HCT116 (cell line): ENCODE measurements around the gene DIO1. TPM values are rescaled to one million over a fixed set of nuclear protein-coding genes. Genes with fewer than 3 reads are reported as not detected.

ENCODE experiments used
- ATAC-seq: fragments of 200-7000 bp; cut with Tn5 transposase; 2 replicates; pipeline ENCODE4 v1.9.1; 2020; ENCODE audit warnings: mild to moderate bottlenecking, moderate library complexity
- BruUV-seq: library from RNA; stranded (reverse); fragments of 400-500 nt; replicated peaks from 2 replicates; lab custom pipeline; 2021; lab: Mats Ljungman, UMichigan
- CTCF ChIA-PET: fragments of 300-600 bp; sonication (Branson Sonifier 250); formaldehyde crosslinking; loops from one replicate; lab custom pipeline; 2021; ENCODE audit warnings: antibody characterized with exemption; lab: Charles Lee
- POLR2A ChIA-PET: fragments of 300-600, 350-600 bp; sonication (Branson Sonifier 250); formaldehyde crosslinking; loops from one replicate; lab custom pipeline; 2021; ENCODE audit warnings: antibody characterized with exemption; lab: Charles Lee
- RAD21 ChIA-PET, 2 experiments: fragments of 300-600 bp; sonication (Branson Sonifier 250); formaldehyde crosslinking; loops; one replicate each; lab custom pipeline; 2023; ENCODE audit warnings: low total read pairs in 2 of 2; ENCODE audit not compliant: uncharacterized antibody in 2 of 2, unreplicated experiment in 2 of 2, low non-redundant PET in 1 of 2; lab: Charles Lee
- DNase-seq: peaks from one replicate; pipeline ENCODE4 v3.0.0-alpha.2; 2010; ENCODE audit warnings: low read depth, low spot score
- H2AFZ ChIP-seq: fragments of 200-600 bp; shearing (Covaris generic), sonication (generic); 2 replicates; pipeline ENCODE4 v1.6.1; 2017; ENCODE audit warnings: low read depth, mixed run types, mixed read lengths, antibody characterized with exemption, low read length; ENCODE audit not compliant: poor library complexity, severe bottlenecking
- H3K27ac ChIP-seq: 2 replicates; pipeline ENCODE4 v1.5.1; 2012; ENCODE audit warnings: low read depth, low read length
- H3K27me3 ChIP-seq: fragments of 200-600 bp; sonication (generic); 2 replicates; pipeline ENCODE4 v1.6.1; 2016; ENCODE audit warnings: mixed run types, low read length, mixed read lengths; ENCODE audit not compliant: insufficient read depth
- H3K36me3 ChIP-seq, 2 experiments: fragments of 200-500 bp in 1 of 2; fragments of 200-600 bp in 1 of 2; sonication (Bioruptor generic) in 1 of 2; sonication (generic) in 1 of 2; 2 replicates each; pipeline versions ENCODE4 v1.5.1 to v1.6.1; 2014 to 2016; ENCODE audit warnings: low read length in 2 of 2, inconsistent platforms in 1 of 2, mixed read lengths in 1 of 2, mixed run types in 1 of 2; ENCODE audit not compliant: insufficient read depth in 2 of 2, control insufficient read depth in 1 of 2
- H3K4me1 ChIP-seq, 2 experiments: fragments of 200-600 bp in 1 of 2; sonication (generic) in 1 of 2; 2 replicates each; pipeline versions ENCODE4 v1.5.1 to v1.6.1; 2012 to 2017; ENCODE audit warnings: low read length in 2 of 2, inconsistent platforms in 1 of 2, mild to moderate bottlenecking in 1 of 2, mixed read lengths in 1 of 2, mixed run types in 1 of 2, moderate library complexity in 1 of 2; ENCODE audit not compliant: insufficient read depth in 2 of 2, control insufficient read depth in 1 of 2
- H3K4me2 ChIP-seq: fragments of 200-600 bp; sonication (generic); 2 replicates; pipeline ENCODE4 v1.6.1; 2017; ENCODE audit warnings: mixed run types, low read length, mixed read lengths
- H3K4me3 ChIP-seq, 2 experiments: fragments of 200-600 bp in 1 of 2; sonication (generic) in 1 of 2; replicated peaks in 1 of 2; 2 replicates each; pipeline ENCODE4 v1.5.1; 2011 to 2016; ENCODE audit warnings: low read length in 2 of 2, control low read depth in 1 of 2, low read depth in 1 of 2, mild to moderate bottlenecking in 1 of 2, mixed read lengths in 1 of 2, mixed run types in 1 of 2
- H3K79me2 ChIP-seq: fragments of 200-600 bp; sonication (generic); 2 replicates; pipeline ENCODE4 v1.6.1; 2017; ENCODE audit warnings: mild to moderate bottlenecking, mixed run types, low read length, moderate library complexity, mixed read lengths; ENCODE audit not compliant: insufficient read depth
- H3K9ac ChIP-seq: fragments of 200-600 bp; sonication (generic); 2 replicates; pipeline ENCODE4 v1.6.1; 2016; ENCODE audit warnings: low read length, mixed read lengths
- H3K9me2 ChIP-seq: fragments of 200-600 bp; sonication (generic), shearing (Covaris generic); 2 replicates; pipeline ENCODE4 v1.6.1; 2017; ENCODE audit warnings: mixed run types, mild to moderate bottlenecking, moderate library complexity; ENCODE audit not compliant: insufficient read depth
- H3K9me3 ChIP-seq, 2 experiments: fragments of 200-500 bp in 1 of 2; fragments of 200-600 bp in 1 of 2; sonication (Bioruptor generic) in 1 of 2; sonication (generic) in 1 of 2; 2 replicates each; pipeline ENCODE4 v1.6.1; 2014 to 2017; ENCODE audit warnings: low read length in 2 of 2, mixed read lengths in 2 of 2, inconsistent platforms in 1 of 2, low read depth in 1 of 2, mild to moderate bottlenecking in 1 of 2, mixed run types in 1 of 2, moderate library complexity in 1 of 2; ENCODE audit not compliant: control insufficient read depth in 1 of 2, insufficient read depth in 1 of 2
- H4K20me1 ChIP-seq: fragments of 200-600 bp; sonication (generic), shearing (Covaris generic); 2 replicates; pipeline ENCODE4 v1.6.1; 2017; ENCODE audit warnings: mixed run types, mild to moderate bottlenecking, moderate library complexity; ENCODE audit not compliant: insufficient read depth
- CBX3 ChIP-seq: IDR thresholded peaks from 2 replicates; pipeline ENCODE4 v1.6.1; 2012; ENCODE audit warnings: low read depth
- EZH2 ChIP-seq: fragments of 200-600 bp; sonication (generic); IDR thresholded peaks from 2 replicates; pipeline ENCODE4 v1.6.1; 2017; ENCODE audit warnings: antibody characterized with exemption, mixed run types
- EZH2phosphoT487 ChIP-seq: fragments of 200-600 bp; IDR thresholded peaks from 2 replicates; pipeline ENCODE4 v1.6.1; 2018; ENCODE audit warnings: antibody characterized with exemption, borderline replicate concordance
- FOSL1 ChIP-seq: IDR thresholded peaks from 2 replicates; pipeline ENCODE4 v1.6.1; 2012; ENCODE audit warnings: low read depth
- POLR2AphosphoS5 ChIP-seq: IDR thresholded peaks from 2 replicates; pipeline ENCODE4 v1.6.1; 2011; ENCODE audit warnings: mild to moderate bottlenecking, low read depth, low read length, moderate library complexity
- SP1 ChIP-seq: IDR thresholded peaks from 2 replicates; pipeline ENCODE4 v1.6.1; 2012; ENCODE audit warnings: low read depth
- SRF ChIP-seq: IDR thresholded peaks from 2 replicates; pipeline ENCODE4 v1.6.1; 2012; ENCODE audit warnings: low read depth
- TCF7L2 ChIP-seq: IDR thresholded peaks from 2 replicates; pipeline ENCODE4 v1.7.0; 2011; ENCODE audit warnings: borderline replicate concordance, inconsistent platforms; ENCODE audit not compliant: insufficient read depth, insufficient read length; ENCODE audit errors: extremely low read depth
- ZFX ChIP-seq: fragments of 450-650 bp; IDR thresholded peaks from 2 replicates; pipeline ENCODE4 v1.6.1; 2017
- ZNF274 ChIP-seq: fragments of 200-500 bp; sonication (Bioruptor generic); IDR thresholded peaks from 2 replicates; pipeline ENCODE4 v1.6.1; 2014; ENCODE audit warnings: mild to moderate bottlenecking, low read depth, low read length, inconsistent platforms
- intact Hi-C: fragments of 100-400 bp; cut with micrococcal nuclease; formaldehyde crosslinking; loops from 2 replicates; pipeline ENCODE4 v1.10.0; 2022
- total RNA-seq: library from RNA; stranded (reverse); gene quantifications from one replicate; pipeline ENCODE4 v1.2.1, GENCODE V29; 2021; ENCODE audit not compliant: unreplicated experiment
- TF ChIP-seq, protein P1 (sequence below): IDR thresholded peaks from 2 replicates; pipeline ENCODE4 v1.6.1; 2012
- TF ChIP-seq, protein P2 (sequence below): IDR thresholded peaks from 2 replicates; pipeline ENCODE4 v1.6.1; 2012; ENCODE audit warnings: low read depth
- TF ChIP-seq, protein P3 (sequence below), 3 experiments: fragments of 200-600 bp in 1 of 3; sonication (generic) in 1 of 3; IDR thresholded peaks in 2 of 3; conservative IDR thresholded peaks in 1 of 3; 2 replicates each; pipeline ENCODE4 v1.5.1; 2012 to 2017; ENCODE audit warnings: low read depth in 2 of 3, low read length in 2 of 3, antibody characterized with exemption in 1 of 3, borderline replicate concordance in 1 of 3, control low read depth in 1 of 3, mild to moderate bottlenecking in 1 of 3, mixed read lengths in 1 of 3, mixed run types in 1 of 3, moderate library complexity in 1 of 3; ENCODE audit not compliant: insufficient read depth in 1 of 3

Gene DIO1
- total RNA-seq, 1 experiment from 2014 or later = not detected

DNA sequence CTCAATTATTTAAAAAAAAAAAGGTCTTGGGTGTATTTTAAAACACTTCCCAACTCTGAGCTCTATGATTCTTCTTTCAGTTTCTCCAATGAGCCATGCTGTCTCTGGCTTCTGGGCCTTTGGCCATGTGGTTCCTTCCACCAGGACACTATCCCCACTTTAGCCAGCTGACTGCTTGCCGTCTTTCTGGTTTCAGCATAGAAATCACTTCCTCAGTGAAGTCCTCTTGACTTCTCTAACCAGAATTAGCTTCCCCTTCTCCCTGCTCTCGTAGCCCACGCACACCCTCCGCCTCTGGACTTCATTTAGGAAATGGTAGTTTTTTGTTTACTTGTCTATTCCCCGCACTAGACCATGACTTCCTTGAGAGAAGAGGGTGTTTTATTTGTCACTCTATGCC lies 1.1 kb upstream of the DIO1 start:
- Histone ChIP-seq H3K27ac (no peak overlapping the region), H2AFZ (no peak overlapping the region), H3K9me2 (no peaks in the 10 kb centered on the region), H3K4me3 (no peak overlapping the region), H3K36me3 (no peaks in the 10 kb centered on the region), H4K20me1 (no peaks in the 10 kb centered on the region), H3K9ac (no peak overlapping the region), H3K27me3 (no peaks in the 10 kb centered on the region), H3K79me2 (no peaks in the 10 kb centered on the region), H3K4me2 (no peak overlapping the region), H3K4me1 (peaks cover 8 to 31% of the 10 kb centered on the region in 2 experiments)
- DNase-seq (no peak), ATAC-seq (no peak)
- POLR2A ChIA-PET = no interaction called here
- intact Hi-C loops = no loop called here
- TF ChIP-seq, protein P1, sequence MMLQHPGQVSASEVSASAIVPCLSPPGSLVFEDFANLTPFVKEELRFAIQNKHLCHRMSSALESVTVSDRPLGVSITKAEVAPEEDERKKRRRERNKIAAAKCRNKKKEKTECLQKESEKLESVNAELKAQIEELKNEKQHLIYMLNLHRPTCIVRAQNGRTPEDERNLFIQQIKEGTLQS = no peak
- TF ChIP-seq SP1 = no peak
- TF ChIP-seq, all 23 proteins: peak for 0
- BruUV-seq = no TSS peak
- H3K9me3 ChIP-seq = no peaks in the 10 kb centered on the region
- ChIA-PET CTCF (interaction anchor here (1.3 kb wide), 1 partner anchor 66 kb away, joined by 4 read pairs; no protein-coding TSS in a partner anchor), RAD21 (no interaction called here)

DNA sequence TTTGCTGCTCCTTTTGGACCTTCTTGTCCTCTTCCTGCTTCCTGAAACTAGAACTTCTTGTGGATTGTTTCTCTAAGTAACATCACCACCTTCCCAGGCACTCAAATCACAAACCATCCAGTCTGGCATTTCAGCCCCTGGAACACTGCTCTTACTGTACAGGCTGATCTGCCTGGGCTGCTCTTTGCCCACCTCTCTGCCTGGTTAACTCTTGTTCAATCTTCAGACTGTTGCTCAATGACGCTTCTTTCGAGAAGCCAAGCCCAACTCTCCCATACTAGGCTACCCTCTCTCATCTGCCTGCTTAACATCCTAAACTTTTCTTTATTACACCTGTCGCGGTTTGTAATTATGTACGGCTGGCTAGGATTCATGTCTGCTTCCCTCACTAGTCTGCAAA lies 657 bp downstream of the DIO1 start:
- DNase-seq (no peak), ATAC-seq (no peak)
- Histone ChIP-seq H3K4me3 (no peak overlapping the region), H3K9me3 (no peaks in the 10 kb centered on the region), H3K4me1 (peaks cover 5 to 24% of the 10 kb centered on the region in 2 experiments), H4K20me1 (no peaks in the 10 kb centered on the region), H3K9ac (no peak overlapping the region), H3K36me3 (no peaks in the 10 kb centered on the region), H2AFZ (no peak overlapping the region), H3K27me3 (no peaks in the 10 kb centered on the region), H3K27ac (no peak overlapping the region), H3K9me2 (no peaks in the 10 kb centered on the region), H3K4me2 (no peak overlapping the region), H3K79me2 (no peaks in the 10 kb centered on the region)
- TF ChIP-seq TCF7L2 = no peak
- TF ChIP-seq SRF = no peak
- TF ChIP-seq ZNF274 = no peak
- TF ChIP-seq, protein P2, sequence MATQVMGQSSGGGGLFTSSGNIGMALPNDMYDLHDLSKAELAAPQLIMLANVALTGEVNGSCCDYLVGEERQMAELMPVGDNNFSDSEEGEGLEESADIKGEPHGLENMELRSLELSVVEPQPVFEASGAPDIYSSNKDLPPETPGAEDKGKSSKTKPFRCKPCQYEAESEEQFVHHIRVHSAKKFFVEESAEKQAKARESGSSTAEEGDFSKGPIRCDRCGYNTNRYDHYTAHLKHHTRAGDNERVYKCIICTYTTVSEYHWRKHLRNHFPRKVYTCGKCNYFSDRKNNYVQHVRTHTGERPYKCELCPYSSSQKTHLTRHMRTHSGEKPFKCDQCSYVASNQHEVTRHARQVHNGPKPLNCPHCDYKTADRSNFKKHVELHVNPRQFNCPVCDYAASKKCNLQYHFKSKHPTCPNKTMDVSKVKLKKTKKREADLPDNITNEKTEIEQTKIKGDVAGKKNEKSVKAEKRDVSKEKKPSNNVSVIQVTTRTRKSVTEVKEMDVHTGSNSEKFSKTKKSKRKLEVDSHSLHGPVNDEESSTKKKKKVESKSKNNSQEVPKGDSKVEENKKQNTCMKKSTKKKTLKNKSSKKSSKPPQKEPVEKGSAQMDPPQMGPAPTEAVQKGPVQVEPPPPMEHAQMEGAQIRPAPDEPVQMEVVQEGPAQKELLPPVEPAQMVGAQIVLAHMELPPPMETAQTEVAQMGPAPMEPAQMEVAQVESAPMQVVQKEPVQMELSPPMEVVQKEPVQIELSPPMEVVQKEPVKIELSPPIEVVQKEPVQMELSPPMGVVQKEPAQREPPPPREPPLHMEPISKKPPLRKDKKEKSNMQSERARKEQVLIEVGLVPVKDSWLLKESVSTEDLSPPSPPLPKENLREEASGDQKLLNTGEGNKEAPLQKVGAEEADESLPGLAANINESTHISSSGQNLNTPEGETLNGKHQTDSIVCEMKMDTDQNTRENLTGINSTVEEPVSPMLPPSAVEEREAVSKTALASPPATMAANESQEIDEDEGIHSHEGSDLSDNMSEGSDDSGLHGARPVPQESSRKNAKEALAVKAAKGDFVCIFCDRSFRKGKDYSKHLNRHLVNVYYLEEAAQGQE = no peak
- no peak for TF ChIP-seq EZH2
- no peak for TF ChIP-seq EZH2phosphoT487
- no peak for TF ChIP-seq POLR2AphosphoS5
- TF ChIP-seq ZFX = no peak
- no peak for TF ChIP-seq CBX3
- TF ChIP-seq, protein P3, sequence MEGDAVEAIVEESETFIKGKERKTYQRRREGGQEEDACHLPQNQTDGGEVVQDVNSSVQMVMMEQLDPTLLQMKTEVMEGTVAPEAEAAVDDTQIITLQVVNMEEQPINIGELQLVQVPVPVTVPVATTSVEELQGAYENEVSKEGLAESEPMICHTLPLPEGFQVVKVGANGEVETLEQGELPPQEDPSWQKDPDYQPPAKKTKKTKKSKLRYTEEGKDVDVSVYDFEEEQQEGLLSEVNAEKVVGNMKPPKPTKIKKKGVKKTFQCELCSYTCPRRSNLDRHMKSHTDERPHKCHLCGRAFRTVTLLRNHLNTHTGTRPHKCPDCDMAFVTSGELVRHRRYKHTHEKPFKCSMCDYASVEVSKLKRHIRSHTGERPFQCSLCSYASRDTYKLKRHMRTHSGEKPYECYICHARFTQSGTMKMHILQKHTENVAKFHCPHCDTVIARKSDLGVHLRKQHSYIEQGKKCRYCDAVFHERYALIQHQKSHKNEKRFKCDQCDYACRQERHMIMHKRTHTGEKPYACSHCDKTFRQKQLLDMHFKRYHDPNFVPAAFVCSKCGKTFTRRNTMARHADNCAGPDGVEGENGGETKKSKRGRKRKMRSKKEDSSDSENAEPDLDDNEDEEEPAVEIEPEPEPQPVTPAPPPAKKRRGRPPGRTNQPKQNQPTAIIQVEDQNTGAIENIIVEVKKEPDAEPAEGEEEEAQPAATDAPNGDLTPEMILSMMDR (IDR thresholded peaks at IDR 0.05 in 2 of 3, conservative IDR thresholded peaks at IDR 0.05 in 1 of 3; ENCODE audit: borderline replicate concordance in 1 of 3, insufficient read depth in 1 of 3, low read depth in 2 of 3, low read length in 2 of 3) = no peak
- TF ChIP-seq FOSL1 = no peak
- no TSS peak for BruUV-seq
- CTCF ChIA-PET = interaction anchor here (1.4 kb wide), 1 partner anchor 16 kb away, joined by 3 read pairs; no protein-coding TSS in a partner anchor
- POLR2A ChIA-PET = no interaction called here
- intact Hi-C loops = no loop called here
- RAD21 ChIA-PET = no interaction called here
